Upper lobe of left lung (tissue), 4 donors: Measurements from ENCODE around the gene ZC3H7B.

Experiments
- CTCF ChIP-seq, 6 experiments: fragments of 450-650 bp in 4 of 6; fragments of 200-600 bp in 2 of 6; sonication (generic) in 2 of 6; IDR thresholded peaks; one replicate each; pipeline ENCODE4 v1.5.1; 2016 to 2019; ENCODE audit warnings: antibody characterized with exemption in 6 of 6
- EP300 ChIP-seq, 4 donors: sonication (generic); formaldehyde crosslinking; IDR thresholded peaks; one replicate each; pipeline ENCODE4 v1.5.1; 2017; ENCODE audit warnings: antibody characterized with exemption in 4 of 4, control low read depth in 2 of 4
- POLR2A ChIP-seq, 4 donors: fragments of 450-650 bp; IDR thresholded peaks; one replicate each; pipeline ENCODE4 v1.5.1; 2016 to 2017; ENCODE audit warnings: antibody characterized with exemption in 4 of 4, mild to moderate bottlenecking in 2 of 4
- POLR2AphosphoS5 ChIP-seq, 2 donors: sonication (generic); formaldehyde crosslinking; IDR thresholded peaks; one replicate each; pipeline ENCODE4 v1.5.1; 2017; ENCODE audit warnings: antibody characterized with exemption in 2 of 2

GRCh38 chr22:41261541-41262249 is 39.6 kb upstream of the ZC3H7B start:
- TF ChIP-seq CTCF (IDR thresholded peaks at IDR 0.05) (no peak), POLR2A (IDR thresholded peaks at IDR 0.05) (no peak), POLR2AphosphoS5 (IDR thresholded peaks at IDR 0.05) (no peak), EP300 (IDR thresholded peaks at IDR 0.05) (no peak)
